NCI-H2171 (cell line): ENCODE results near the gene ABCB11.
"Not testable (repeated sequence)": the region's sequence is repeated elsewhere in the genome, so short reads cannot be mapped to it uniquely, and the experiment has no call there.

Source experiments
- DNase-seq: peaks from one replicate; lab custom pipeline; 2025; lab: John Stamatoyannopoulos, UW

The ABCB11 gene

DNA sequence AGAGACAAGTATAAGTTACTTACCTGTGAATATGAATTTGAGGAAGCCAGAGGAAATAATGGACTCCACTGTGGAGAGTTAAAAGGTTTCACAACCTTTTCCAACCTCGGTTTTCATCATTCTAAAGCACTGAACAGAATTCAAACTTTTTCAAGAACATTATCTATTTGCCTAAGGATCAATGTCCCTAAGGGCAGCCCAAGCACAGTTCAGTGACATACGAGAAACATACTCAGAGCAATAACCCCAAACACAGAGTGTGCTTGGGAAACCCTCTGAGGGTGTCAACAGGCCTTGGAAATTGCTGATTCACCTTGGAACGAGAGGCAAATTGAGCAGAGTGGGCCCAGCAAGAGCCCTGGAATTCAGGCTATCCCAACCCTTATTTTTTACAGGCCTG is at the start of gene ABCB11:
TSS of gene ABCB11 (minus strand) at position 123 of the 400 bp plus-strand sequence. CDS start 13,199 bp downstream, outside the sequence.
- no peak for DNase-seq

DNA sequence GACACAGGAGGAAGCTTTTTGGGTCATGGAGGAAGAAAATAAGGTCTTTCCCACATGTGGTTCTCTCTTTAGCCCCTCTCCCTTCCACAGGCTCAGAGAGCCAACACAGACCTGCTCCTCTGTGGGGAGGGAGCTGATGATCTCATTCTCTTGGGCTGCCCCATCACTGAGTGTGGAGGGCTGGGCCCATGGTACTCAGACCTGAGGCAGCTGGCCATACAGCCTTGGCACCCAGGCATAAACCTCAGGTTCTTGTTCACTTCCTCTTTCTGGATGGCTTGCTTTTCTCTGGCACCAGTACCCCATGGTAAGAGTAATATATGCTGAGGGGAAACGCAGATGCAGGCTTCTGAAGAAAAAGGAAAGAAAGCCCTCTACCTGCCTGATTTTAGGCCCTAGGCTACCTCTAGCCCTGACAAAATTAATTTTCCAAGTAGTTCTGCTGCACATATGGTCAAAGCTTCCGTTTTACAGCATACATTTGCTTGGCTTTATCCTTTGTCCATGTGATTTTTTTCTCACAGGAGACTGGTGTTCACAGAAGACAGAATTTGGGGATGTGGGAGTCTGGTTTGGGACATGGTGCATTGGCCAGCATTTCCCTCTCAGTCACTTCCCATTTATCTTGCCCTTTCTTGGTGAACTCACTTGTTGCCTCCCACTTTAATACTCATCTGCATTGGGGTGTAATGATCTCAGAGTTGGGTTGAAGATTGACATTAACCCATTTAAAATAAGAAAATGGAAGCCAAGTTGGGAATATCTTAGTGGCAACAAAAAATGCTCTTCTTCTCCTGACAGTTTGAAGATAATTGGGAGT is 49.3 kb upstream of the ABCB11 start:
- DNase-seq = no peak

DNA sequence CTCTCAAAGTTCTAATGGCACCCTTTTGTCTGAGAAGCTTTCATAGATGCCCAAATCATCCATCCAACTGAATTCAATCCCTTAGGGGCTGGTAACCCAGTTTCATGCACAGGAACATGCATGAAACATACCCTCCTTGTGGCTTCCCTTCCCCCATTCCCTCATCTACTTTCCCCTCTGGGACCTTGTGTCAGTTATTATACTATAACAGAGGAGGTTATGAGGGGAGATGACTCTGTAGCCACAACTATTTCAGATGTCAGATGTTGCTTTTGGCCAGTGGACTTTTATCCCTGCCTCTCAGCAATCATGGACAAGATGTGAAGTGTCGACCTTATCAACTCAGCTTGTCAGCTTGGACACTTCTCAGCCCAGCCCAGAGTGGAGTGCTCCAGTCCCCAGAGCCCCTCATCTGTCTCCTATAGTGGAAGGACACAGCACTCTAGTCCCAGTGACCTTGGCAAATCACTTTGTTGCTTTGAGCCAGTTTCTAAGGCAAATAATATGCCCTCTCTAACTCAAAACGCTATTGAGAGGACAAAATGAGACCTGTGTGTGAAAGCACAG is 46.6 kb upstream of the ABCB11 start:
- no peak for DNase-seq

DNA sequence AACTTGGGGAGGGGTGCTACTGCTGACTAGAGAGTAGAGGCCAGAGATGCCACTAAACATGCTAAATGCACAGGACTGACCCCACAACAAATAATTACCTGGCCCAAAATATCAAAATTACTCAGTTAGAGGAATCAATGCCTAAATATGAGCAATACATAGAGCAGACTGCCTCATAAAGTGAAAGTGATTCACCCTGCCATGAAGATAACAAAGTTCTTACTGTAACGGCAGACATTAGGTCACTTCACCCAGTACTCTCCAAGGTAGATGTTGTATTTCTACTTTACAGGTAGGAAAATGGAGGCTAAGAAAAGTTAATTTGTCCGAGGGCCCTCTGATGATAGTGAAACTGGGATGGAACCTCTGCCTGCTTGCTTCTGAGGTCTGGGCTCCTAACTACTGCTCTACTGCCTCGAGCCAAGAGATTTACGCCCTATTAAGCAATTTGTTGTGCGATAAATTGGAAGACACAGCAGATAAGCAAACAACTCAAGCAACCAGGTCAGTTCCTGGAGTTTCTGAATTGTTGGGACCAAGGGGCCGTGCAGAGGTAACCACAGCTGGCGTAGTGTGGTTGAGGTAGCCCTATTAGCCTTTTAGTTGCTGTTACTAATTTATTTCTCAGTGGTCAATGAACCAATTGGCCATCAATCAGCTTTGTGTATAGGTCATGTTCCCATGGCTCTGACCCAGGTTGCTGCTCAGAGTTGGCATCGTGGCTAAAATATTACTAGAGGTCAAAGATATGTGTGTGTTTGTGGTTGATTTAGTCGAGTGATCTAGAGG is 43.0 kb upstream of the ABCB11 start:
- DNase-seq = no peak

DNA sequence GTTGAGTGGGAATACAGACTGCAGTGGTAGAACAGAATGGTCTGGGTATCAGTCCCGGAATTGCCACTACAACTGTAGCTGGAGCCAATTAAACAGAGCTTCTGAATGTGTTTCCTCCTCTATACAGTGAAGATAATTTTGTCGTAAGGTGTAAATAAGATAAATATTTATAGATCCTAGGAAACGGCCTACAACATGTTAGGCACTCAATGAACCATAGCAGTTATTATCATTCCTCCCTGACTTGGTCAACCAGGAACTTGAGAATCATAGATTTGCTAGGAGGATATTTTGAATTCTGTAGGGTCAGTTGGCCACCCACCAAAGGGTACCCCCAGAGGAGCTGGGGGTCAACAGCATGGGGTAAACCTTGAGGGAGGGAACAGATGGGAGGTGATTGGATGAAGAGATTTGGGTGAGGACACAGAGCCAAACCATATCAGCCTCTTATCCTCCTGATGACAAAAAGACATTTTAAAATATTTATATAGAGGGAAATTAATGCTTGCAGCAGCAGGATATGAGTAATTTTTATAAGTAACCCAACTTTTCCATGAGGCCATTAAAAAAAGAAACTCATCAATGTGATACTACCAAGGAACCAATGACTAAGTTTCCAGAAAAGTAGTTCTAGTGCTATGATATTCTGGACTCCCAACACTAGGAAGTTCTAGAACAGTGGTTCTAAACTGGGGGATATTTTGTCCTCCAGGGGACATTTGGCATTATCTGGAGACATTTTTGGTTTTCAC is 42.3 kb upstream of the ABCB11 start:
- DNase-seq = no peak

DNA sequence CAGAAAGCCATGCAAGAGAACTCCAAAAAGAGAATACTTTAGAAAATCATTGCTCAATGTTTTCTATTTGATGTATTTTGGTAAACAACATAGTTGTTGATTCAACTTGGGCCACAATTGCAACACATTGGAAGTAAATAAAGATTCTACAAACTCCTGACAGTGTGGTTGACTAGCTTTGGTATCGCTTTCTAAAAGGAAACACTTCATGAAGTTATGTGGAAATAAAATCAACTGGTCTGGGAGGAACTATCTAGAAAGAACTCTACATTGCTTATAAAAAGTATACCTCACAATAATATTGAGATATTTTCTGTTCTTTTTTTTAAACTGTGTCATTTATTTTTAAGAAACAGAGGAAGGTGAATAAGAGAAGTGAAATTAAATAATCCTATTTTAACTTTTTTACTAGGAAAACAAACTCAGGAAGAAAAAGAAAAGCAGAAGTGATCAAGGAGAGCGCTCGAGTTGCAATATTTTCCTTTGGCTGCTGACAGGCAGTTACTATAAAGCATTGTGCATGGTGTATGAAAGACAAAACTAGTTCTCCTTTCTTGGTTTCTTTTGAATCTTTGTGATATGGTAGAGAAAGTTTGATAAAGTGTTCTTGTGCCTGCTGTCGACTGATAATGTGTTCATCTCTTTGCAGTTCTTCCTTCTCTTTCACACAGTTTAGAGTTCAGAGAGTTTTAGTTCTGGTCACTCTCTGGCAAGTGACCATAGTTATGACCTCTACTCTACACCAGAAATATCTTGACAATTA is 41.2 kb upstream of the ABCB11 start:
- DNase-seq = no peak

DNA sequence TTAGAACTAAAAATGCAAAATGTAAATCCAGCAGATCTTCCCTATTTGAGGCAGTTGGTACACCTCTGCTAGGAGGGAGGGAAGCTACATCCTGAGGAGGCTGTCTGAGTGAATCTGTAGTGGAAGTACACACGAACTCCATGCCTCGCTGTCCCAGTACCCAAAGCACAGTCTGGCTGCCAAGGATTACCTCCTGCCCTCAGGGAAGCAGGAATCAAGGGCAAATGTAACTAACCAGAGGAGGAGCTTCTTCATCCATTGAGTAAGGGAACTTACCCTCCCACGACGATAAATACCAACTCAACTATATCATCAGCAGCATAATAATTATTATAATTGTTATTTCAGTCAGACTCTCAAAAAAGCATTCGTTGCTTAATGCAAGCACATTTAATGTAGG is 40.3 kb upstream of the ABCB11 start:
- DNase-seq = no peak

DNA sequence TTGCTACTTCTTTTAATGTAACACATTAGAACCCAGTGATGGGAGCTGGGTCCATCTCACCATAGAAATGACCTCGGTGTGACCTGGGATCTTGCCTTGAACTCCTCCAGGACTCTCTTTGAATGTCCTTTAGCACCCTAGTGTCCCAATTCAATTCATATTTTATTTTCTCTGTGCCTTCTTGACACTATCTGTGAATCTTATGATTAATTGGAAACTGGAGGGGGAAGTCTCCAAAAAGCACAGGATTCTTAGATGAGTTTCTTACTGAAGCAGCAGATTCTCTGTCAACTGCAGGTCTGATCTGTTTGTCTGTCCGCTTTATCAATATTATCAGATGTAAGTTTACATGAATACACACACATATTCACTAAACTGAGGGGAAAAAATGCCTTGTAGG is 38.7 kb upstream of the ABCB11 start:
- no peak for DNase-seq

DNA sequence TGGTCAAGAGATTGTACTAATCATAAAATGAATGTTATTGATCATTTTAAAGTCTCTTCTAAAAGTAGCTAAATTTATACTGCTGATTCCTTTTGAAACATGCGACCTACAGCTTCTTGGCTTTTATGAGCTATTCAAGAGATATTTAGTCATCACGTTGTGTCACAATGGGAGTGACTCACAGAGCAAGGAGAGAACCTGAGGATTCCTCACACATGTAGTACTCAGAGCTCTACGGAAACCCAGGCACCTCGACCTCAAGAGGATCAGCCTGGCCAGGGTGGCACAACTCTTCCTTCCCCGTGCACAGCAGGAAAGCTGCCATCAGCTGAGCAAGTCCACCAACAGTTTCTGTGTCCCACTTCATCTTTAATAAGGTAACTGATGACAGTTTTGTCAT is 38.2 kb upstream of the ABCB11 start, which contains the start of gene DHRS9:
TSS of gene DHRS9 (plus strand) at position 223 of the 400 bp plus-strand sequence. CDS start 12,019 bp downstream, outside the sequence.
- no peak for DNase-seq

DNA sequence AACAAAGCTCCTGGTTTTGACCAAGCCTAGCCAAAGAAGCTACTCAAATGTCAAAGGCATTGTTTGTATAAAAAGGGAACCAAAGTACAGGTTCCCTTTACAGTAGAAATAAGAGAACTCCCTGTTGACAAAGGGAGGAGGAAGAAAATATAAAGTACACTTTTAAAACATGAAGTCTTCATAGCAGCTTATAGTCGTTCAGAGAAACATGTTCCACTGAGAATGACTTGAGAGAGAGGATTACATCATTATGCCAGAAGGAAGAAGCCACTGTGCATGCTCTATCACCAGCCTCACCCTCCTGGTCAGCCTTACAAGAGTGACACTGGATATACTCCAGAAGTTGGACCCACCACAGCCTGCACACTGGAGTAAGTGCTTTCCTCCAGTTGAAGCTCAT is 35.8 kb upstream of the ABCB11 start:
- DNase-seq = no peak

DNA sequence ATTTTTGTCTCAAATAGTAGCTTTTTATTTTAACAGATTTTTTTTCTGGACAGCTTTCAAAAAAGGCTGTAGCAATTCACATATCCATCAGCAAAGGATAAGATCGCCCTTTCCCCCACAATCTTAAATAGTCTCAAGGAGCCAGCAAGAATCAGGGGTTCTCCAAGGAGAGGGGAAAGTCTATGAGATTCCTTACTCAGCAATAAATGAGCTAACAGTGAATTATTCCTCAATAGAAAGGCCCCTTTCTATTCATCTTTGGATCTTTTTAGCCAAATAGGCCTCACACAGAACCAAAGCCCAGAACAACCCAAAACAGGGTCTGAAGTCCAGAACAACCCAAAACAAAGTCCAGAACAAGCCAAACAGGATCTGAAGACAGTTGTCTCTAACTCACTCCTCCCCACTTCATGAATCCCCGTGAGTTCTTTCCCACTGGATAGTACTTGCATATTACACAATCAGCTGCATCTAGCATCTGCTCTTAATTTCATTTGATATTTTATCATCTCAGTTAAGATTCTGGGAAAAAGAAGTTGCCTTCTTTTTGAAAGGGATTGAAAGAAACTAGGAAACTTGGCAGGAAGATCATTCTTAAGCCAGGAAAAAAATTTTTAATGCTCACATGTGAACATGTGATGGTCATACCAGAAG is 34.9 kb upstream of the ABCB11 start:
- DNase-seq = no peak

DNA sequence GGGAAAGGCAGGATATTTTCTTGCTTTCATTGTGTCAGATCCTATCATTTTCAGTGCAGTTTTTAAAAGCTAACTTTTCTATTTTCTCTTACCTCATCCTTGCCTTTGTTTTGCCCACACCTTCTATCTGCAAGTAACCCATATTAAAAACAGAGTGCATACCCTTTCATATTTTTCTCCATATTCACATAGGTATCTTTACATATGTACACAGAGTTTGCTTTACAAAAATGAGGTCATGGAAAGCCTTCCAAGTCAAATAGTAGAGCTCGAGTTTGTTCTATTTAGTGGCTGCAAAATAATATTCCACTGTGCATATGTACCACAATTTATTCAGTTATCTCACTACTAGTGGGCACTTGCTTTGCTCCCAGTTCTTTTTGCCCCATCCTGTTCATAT is 34.3 kb upstream of the ABCB11 start:
- no peak for DNase-seq

DNA sequence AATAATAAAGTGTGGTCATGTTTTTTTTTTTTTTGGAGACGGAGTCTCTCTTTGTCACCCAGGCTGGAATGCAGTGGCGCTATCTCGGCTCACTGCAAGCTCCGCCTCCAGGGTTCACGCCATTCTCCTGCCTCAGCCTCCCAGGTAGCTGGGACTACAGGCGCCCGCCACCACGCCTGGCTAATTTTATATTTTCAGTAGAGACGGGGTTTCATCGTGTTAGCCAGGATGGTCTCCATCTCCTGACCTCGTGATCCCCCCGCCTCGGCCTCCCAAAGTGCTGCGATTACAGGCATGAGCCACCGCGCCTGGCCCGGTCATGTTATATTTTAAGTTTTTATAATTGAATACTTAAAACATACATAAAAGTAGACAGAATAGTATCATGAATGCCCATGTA is 33.1 kb upstream of the ABCB11 start:
- not testable (repeated sequence) for DNase-seq

DNA sequence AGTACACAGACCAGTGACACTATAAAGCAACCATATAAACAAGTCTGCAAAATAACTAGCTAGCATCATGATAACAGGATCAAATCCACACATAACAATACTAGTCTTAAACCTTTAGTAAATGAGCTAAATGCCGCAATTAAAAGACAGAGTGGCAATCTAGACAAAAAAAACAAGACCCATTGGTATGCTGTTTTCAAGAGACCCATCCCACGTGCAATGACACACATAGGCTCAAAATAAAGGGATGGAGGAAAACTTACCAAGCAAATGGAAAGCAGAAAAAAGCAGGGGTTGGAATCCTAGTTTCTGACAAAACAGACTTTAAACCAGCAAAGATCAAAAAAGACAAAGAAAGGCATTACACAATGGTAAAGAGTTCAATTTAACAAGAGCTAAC is 23.5 kb upstream of the ABCB11 start:
- DNase-seq = not testable (repeated sequence)

DNA sequence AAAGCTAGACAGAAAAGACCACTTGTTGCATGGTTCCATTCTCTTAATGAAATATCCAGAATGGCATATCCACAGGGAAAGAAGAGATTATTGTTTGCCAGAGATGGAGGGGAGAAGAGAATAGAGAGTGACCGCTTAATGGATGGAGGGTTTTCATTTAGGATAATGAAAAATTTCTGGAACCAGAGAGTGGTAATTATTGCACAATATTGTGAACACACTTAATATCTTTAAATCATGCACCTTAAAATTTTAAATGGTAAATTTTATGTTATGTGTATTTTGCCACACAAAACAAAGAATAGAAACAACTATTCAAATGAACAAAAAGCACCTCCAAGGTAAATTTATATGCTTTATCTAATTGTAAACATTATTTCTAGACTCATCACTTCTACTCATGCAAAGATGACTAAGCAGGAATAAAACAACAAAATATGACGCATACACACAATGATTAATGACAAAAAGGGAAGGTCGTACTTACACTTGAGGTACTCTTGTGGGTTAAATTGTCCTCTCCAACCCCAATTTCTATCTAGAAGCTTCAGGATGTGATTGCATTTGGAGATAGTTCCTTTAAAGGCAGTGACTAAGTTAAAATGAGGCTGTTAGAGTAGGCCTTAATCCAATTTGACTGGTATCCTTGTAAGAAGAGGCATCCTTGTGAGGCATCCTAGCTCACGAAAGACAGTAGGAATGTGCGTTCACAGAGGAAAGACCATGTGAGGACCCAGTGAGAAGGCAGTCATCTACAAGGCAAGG is 19.5 kb upstream of the ABCB11 start:
- DNase-seq = no peak

DNA sequence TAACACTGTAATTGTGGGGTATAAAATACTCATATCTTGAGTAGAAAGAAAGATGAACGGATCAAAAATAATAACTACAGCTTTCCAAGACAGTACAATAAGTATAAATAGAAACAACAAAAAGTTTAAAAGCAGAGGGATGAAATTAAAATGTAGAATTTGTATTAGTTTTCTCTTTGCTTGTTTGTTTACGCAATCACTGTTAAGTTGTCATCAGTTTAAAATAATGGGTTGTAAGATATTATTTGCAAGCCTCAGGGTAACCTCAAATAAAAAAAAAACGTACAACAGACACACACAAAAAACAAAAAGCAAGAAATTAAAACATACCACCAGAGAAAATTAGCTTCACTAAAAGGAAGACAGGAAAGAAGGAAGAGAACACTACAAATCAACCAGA is 18.0 kb upstream of the ABCB11 start:
- no peak for DNase-seq

DNA sequence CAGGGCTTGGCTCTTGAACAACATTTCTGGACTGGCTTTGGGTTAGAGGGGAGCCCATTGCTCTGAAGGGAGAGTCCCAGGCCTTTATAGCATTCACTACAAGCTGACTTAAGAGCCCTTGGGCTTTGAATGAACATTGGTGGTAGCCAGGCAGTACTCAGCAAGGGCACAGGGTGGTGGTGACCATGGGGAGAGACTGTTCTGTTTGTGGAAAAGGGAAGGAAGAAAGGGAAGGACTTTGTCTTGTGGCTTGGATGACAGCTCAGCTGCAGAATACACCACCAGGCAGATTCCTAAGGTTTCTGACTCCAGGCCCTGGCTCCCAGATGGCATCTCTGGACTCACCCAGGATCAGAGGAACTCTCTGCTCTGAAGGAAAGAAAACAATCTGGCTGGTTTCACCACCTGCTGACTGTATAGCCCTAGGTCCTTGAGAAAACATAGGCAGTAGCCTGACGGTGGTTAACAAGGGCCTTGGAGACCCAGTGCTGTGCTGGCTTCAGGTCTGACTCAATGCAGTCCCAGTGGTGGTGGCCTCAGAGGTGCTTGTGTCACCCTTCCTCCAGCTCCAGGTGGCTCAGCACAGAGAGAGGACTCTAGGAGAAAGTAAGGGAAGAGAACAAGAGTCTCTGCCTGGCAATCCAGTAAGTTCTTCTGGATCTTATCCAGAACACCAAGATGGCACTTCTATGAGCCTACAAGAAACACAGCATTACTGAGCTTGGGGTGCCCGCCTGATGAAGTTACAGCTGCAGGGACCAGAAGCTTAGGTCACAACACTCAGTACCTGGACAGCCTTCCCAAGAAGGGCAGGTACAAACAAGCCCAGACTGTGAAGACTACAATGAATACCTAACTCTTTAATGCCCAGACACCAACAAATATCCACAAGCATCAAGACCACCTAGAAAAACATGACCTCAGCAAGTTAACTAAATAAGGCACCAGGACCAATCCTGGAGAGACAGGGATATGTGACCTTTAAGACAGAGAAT is 16.4 kb upstream of the ABCB11 start:
- DNase-seq = no peak

DNA sequence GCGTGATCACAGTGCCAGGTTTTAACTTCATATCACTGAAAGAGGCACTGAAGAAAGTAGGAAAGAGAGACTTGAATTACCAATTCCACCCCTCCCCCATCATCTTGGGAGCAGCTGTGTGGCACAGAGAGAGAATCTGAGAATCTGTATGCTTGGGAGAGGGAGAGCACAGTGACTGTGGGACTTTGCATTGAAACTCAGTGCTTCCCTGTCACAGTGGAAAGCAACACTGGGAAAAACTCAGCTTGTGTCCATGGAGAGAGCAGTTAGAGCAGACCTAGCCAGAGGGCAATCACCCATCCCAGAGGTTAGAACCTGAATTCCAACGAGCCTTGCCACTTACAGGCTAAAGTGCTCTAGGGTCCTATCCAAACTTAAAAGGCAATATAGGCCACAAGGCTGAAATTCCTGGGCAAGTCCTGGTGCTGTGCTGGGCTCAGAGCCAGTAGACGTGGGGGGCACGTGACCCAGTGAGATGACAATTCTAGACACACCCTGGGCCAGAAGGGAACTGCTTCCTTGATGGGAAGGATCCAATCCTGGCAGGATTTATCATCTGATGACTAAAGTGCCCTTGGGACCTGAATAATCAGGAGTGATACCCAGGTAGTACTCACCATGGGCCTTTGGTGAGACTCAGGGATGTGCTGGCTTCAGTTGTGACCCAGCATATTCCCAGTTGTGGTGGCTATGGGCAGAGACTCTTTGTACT is 15.5 kb upstream of the ABCB11 start:
- DNase-seq = no peak
